Left renal pelvis (tissue), 4 donors: ENCODE results near the gene CARTPT. TPM values are rescaled to one million over a fixed set of nuclear protein-coding genes. Genes with fewer than 3 reads are reported as not detected.

Experiments
- polyA plus RNA-seq, 4 donors: library from polyadenylated mRNA; unstranded; fragments of 120-200 nt; gene quantifications; one replicate each; pipeline ENCODE4 v1.2.1, GENCODE V29; 2013; ENCODE audit not compliant: insufficient read length in 4 of 4

The CARTPT gene
- polyA plus RNA-seq, 4 donors, result not detected

Other genes starting within 250 kb of the CARTPT start
- 10 to 100 TPM; 23.6 to 70.9 (median 62.5) TPM for gene MCCC2, start 131.9 kb upstream of the CARTPT start, polyA plus RNA-seq